ENCODE data around the gene MCCD1. TPM values are rescaled to one million over a fixed set of nuclear protein-coding genes. Genes with fewer than 3 reads are reported as not detected.
A peak's percentile ranks its signal among the peaks of the same experiment; 100 is the strongest.

The MCCD1 gene
- total RNA-seq, 2 donors from 2014 or later = not detected

DNA sequence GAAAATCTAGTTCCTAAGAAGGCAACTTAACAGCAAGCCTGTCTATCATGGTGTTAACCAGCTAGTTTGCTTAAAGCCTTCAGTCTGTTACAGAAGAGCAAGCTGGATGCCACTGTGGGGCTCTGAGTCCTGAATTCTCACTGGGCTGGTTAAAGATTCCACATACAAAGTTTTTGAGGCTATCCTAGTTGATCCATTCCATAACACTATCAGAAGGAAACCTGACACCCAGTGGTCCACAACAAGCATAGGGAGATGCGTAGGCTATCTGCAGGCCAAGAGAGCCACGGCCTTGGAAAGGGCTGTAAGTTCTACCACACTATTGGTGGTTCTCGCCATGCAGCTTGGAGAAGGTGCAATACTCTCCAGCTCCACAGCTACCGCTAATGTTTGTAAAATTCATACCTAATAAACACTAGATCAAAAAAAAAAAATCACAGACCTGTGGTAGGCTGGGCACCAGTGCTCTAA is 420 bp upstream of the MCCD1 start:
- no peak overlapping the region for H3K4me3 ChIP-seq
- no peak overlapping the region for H3K27ac ChIP-seq
- no peaks in the 10 kb centered on the region for H3K27me3 ChIP-seq
- TF ChIP-seq, protein P1, sequence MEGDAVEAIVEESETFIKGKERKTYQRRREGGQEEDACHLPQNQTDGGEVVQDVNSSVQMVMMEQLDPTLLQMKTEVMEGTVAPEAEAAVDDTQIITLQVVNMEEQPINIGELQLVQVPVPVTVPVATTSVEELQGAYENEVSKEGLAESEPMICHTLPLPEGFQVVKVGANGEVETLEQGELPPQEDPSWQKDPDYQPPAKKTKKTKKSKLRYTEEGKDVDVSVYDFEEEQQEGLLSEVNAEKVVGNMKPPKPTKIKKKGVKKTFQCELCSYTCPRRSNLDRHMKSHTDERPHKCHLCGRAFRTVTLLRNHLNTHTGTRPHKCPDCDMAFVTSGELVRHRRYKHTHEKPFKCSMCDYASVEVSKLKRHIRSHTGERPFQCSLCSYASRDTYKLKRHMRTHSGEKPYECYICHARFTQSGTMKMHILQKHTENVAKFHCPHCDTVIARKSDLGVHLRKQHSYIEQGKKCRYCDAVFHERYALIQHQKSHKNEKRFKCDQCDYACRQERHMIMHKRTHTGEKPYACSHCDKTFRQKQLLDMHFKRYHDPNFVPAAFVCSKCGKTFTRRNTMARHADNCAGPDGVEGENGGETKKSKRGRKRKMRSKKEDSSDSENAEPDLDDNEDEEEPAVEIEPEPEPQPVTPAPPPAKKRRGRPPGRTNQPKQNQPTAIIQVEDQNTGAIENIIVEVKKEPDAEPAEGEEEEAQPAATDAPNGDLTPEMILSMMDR (IDR thresholded peaks at IDR 0.05) = no peak
- H3K4me1 ChIP-seq = no peaks in the 10 kb centered on the region
- H3K36me3 ChIP-seq = peaks cover 40% of the 10 kb centered on the region
- DNase-seq (ENCODE audit: low spot score) = no peak
- H3K9me3 ChIP-seq = no peaks in the 10 kb centered on the region

DNA sequence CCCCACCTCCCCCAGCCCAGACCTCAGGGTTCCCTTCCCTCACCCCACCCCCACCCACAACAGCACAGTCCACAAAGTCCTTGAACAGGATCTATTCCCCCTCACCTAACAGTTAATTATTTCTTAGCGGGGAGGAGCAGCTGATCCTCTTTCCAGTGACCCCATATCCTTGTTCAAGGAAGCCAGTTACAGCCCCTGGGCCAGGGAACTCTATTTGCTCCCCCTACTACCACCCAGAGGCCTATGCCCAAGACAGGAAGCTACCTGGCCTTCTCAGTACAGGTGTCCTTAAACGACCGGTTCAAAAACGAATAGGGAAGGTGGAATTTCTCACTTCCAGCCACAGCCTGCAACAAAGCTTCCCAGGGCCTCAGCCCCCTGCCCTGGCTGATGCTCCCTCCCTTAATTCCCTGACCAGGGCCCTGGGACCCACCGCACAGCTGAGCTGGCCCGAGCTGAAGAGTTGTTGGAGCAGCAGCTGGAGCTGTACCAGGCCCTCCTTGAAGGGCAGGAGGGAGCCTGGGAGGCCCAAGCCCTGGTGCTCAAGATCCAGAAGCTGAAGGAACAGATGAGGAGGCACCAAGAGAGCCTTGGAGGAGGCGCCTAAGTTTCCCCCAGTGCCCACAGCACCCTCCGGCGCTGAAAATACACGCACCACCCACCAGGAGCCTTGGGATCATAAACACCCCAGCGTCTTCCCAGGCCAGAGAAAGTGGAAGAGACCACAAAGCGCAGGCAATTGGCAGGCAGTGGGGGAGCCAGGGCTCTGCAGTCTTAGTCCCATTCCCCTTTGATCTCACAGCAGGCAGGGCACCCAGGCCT is 778 bp downstream of the MCCD1 start:
- Histone ChIP-seq H3K36me3 (peaks cover 52% of the 10 kb centered on the region), H3K4me1 (no peaks in the 10 kb centered on the region), H3K9me3 (no peaks in the 10 kb centered on the region), H3K27me3 (no peaks in the 10 kb centered on the region), H3K4me3 (no peak overlapping the region), H3K27ac (no peak overlapping the region)
- no peak for DNase-seq (ENCODE audit: low spot score)
- TF ChIP-seq, protein P1 (IDR thresholded peaks at IDR 0.05) = no peak

DNA sequence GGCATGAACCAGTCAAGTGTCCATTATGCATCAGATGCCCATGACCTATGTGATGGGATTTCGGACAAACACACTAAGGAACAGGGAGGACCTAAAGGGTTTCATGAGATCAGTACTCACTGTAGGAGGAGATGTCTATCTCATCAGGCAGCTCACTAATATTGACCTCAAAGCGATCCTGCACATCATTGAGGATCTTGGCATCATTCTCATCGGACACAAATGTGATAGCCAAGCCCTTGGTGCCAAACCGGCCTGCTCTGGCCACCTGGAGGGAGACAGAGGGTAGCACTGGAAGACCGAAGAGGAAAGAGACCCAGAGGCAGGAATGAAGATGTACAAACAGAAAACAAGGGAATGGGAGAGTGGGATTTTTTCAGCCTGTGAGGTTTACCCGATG is 1.9 kb downstream of the MCCD1 start:
- no peak overlapping the region for H3K27ac ChIP-seq
- TF ChIP-seq, protein P1 (IDR thresholded peaks at IDR 0.05) = no peak
- peaks cover 63% of the 10 kb centered on the region for H3K36me3 ChIP-seq
- DNase-seq (ENCODE audit: low spot score) = no peak
- H3K4me1 ChIP-seq = no peaks in the 10 kb centered on the region
- H3K9me3 ChIP-seq = no peaks in the 10 kb centered on the region
- no peaks in the 10 kb centered on the region for H3K27me3 ChIP-seq
- no peak overlapping the region for H3K4me3 ChIP-seq

DNA sequence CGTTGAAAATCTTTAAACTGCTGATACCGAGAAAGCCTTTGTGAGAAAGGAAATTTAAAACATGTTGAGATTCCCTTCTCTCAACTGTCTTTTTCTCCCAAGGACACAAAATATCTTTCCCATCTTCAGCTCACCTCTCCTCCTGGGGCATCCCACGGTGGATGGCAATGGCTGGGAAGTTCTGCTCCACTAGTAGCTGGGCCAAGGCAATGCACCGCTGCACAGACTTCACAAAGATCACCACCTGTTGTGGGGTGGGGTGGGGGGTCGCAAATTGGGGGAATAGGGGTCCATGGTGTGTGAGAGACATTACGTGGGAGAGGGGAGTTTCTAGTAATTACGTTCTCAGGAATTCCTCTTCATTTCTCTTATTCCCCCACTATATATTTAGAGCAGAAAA is 2.4 kb downstream of the MCCD1 start:
- no peak for DNase-seq (ENCODE audit: low spot score)
- Histone ChIP-seq H3K27ac (no peak overlapping the region), H3K27me3 (no peaks in the 10 kb centered on the region), H3K4me3 (no peak overlapping the region), H3K9me3 (no peaks in the 10 kb centered on the region), H3K36me3 (peaks cover 68% of the 10 kb centered on the region), H3K4me1 (no peaks in the 10 kb centered on the region)
- TF ChIP-seq, protein P1 (IDR thresholded peaks at IDR 0.05) = no peak

DNA sequence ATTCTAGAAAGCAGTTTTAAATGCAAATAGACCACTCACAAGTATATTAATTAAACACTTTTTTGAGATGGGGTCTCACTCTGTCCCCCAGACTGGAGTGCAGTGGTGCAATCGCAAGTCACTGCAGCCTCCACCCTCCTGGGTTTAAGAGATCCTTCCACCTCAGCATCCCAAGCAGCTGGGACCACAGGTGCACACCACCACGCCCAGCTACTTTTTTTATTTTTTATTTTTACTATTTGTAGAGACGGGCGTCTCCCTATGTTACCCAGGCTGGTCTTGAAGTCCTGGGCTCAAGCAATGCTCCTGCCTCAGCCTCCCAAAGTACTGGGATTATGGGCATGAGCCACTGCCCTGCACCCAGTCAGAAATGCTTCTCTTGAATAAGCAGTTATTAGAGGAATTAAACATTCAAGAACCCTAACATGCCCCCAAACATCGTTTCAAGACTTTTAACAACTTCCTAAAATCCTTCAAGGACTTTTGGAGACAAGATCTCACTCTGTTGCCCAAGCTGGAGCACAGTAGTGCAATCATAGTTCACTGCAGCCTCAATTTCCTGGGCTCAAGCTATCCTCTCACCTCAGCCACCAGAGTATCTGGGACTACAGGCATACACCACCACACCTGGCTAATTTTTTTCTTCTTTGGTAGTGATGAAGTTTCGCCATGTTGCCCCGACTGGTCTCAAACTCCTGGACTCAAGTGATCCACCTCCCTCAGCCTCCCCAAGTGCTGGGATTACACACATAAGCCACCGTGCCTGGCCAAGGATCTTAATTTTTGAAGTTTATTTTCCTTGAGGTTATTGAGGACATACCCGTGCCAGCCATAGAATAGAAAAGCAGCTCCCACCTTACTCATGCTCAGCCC is 3.2 kb downstream of the MCCD1 start:
- Histone ChIP-seq H3K36me3 (peaks cover 76% of the 10 kb centered on the region), H3K4me3 (no peak overlapping the region), H3K27ac (peak overlapping the region in 1 of 2 donors; percentile 21), H3K9me3 (no peaks in the 10 kb centered on the region), H3K27me3 (no peaks in the 10 kb centered on the region), H3K4me1 (no peaks in the 10 kb centered on the region)
- no peak for DNase-seq (ENCODE audit: low spot score)
- TF ChIP-seq, protein P1 (IDR thresholded peaks at IDR 0.05) = no peak
